Osteoblast (primary cell): ENCODE measurements around the gene CSTPP1. TPM values are rescaled to one million over a fixed set of nuclear protein-coding genes. Genes with fewer than 3 reads are reported as not detected.

ENCODE experiments used
- DNase-seq: peaks from one replicate; pipeline ENCODE4 v3.0.0; 2011; ENCODE audit warnings: low spot score, mixed read lengths; ENCODE audit not compliant: insufficient read length; ENCODE audit errors: missing footprints
- H2AFZ ChIP-seq: 2 replicates; pipeline ENCODE4 v1.6.0; 2011; ENCODE audit warnings: mild to moderate bottlenecking, low read length
- H3K27ac ChIP-seq: 2 replicates; pipeline ENCODE4 v1.5.1; 2011; ENCODE audit warnings: mild to moderate bottlenecking, low read depth, low read length, moderate library complexity
- H3K27me3 ChIP-seq: 2 replicates; pipeline ENCODE4 v1.6.0; 2012; ENCODE audit warnings: mild to moderate bottlenecking, control low read depth, inconsistent platforms, low read length, moderate library complexity; ENCODE audit not compliant: insufficient read depth
- H3K36me3 ChIP-seq: 2 replicates; pipeline ENCODE4 v1.5.1; 2011; ENCODE audit warnings: mild to moderate bottlenecking, low read length, control low read depth, moderate library complexity; ENCODE audit not compliant: insufficient read depth
- H3K4me1 ChIP-seq: 2 replicates; pipeline ENCODE4 v1.5.1; 2011; ENCODE audit warnings: mild to moderate bottlenecking, low read length, control low read depth, moderate library complexity; ENCODE audit not compliant: insufficient read depth
- H3K4me2 ChIP-seq: 2 replicates; pipeline ENCODE4 v1.6.0; 2011; ENCODE audit warnings: mild to moderate bottlenecking, low read length; ENCODE audit not compliant: insufficient read depth
- H3K4me3 ChIP-seq: fragments of 200-600 bp; sonication (generic); 3 replicates; pipeline ENCODE4 v1.5.1; 2012; ENCODE audit warnings: mild to moderate bottlenecking, low read length, inconsistent platforms; ENCODE audit not compliant: insufficient read depth
- H3K79me2 ChIP-seq: 2 replicates; pipeline ENCODE4 v1.6.0; 2012; ENCODE audit warnings: mild to moderate bottlenecking, low read length, control low read depth, inconsistent platforms; ENCODE audit not compliant: insufficient read depth
- H3K9me3 ChIP-seq: 2 replicates; pipeline ENCODE4 v1.5.1; 2011; ENCODE audit warnings: low read depth, low read length, control low read depth
- H4K20me1 ChIP-seq: 2 replicates; pipeline ENCODE4 v1.6.0; 2012; ENCODE audit warnings: mild to moderate bottlenecking, low read length, control low read depth; ENCODE audit not compliant: insufficient read depth
- total RNA-seq: library from RNA; depleted of rRNA; stranded (reverse); fragments of >200 nt; gene quantifications from 2 replicates; pipeline ENCODE4 v1.2.3, GENCODE V29; 2012
- TF ChIP-seq, protein P1 (sequence below): IDR thresholded peaks from 2 replicates; pipeline ENCODE4 v1.5.1; 2011; ENCODE audit warnings: mild to moderate bottlenecking, low read depth, low read length, moderate library complexity; ENCODE audit errors: extremely low read depth

The CSTPP1 gene
- total RNA-seq, 1 donor, result 27.1 TPM

DNA sequence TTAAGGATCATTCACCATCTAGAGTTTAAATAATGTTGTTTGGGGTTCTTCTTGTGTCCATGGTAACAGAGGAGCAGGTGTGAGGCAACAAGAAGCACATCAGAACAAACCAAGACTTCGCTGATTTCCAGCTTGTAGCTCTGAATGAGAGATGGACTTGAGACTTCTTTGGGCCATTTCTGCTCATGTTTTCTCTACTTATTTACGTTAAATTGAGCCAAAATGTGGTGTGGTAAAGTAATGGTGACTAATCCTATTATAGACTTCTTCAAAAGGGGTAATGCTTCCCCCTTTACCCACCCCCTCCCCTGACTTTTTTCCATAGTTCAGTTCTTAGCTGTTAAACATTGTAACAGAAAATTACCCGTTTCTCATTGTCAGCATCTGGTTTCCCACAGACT lies 65.2 kb downstream of the CSTPP1 start:
- TF ChIP-seq, protein P1, sequence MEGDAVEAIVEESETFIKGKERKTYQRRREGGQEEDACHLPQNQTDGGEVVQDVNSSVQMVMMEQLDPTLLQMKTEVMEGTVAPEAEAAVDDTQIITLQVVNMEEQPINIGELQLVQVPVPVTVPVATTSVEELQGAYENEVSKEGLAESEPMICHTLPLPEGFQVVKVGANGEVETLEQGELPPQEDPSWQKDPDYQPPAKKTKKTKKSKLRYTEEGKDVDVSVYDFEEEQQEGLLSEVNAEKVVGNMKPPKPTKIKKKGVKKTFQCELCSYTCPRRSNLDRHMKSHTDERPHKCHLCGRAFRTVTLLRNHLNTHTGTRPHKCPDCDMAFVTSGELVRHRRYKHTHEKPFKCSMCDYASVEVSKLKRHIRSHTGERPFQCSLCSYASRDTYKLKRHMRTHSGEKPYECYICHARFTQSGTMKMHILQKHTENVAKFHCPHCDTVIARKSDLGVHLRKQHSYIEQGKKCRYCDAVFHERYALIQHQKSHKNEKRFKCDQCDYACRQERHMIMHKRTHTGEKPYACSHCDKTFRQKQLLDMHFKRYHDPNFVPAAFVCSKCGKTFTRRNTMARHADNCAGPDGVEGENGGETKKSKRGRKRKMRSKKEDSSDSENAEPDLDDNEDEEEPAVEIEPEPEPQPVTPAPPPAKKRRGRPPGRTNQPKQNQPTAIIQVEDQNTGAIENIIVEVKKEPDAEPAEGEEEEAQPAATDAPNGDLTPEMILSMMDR, result no peak

DNA sequence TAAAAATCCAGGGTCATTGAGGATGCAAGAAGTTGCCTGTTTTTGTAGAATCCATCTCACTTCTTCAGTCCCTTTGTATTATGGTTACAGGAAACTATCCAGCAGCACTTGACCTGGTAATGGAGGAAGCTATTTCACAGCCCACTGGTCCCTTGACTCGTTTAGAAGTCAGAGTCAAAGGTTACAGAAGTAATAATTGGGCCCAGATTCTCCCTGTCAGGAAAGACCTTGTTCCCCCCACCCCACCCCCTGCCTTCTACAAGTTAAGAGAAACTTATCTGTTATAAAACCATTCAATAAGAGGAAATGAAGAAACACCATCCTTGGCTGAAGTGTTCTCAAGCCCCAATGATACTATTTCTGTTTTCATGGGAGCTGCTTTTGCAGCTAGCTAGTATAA lies 65.8 kb downstream of the CSTPP1 start:
- Histone ChIP-seq H3K4me3 (no peak overlapping the region), H3K36me3 (no peaks in the 10 kb centered on the region), H4K20me1 (peaks cover 5% of the 10 kb centered on the region), H3K27ac (no peak overlapping the region), H3K4me1 (peaks cover 26% of the 10 kb centered on the region), H2AFZ (no peak overlapping the region), H3K27me3 (no peaks in the 10 kb centered on the region), H3K9me3 (no peaks in the 10 kb centered on the region), H3K79me2 (no peaks in the 10 kb centered on the region), H3K4me2 (no peak overlapping the region)
- TF ChIP-seq, protein P1, result no peak
- DNase-seq, result no peak

More for the DNA sequence above, 65.2 kb downstream of the CSTPP1 start:
- H3K27ac ChIP-seq, result no peak overlapping the region
- H3K9me3 ChIP-seq, result no peaks in the 10 kb centered on the region
- no peak overlapping the region for H2AFZ ChIP-seq
- H3K79me2 ChIP-seq, result no peaks in the 10 kb centered on the region
- no peak overlapping the region for H3K4me3 ChIP-seq
- H3K4me1 ChIP-seq, result peaks cover 26% of the 10 kb centered on the region
- peaks cover 5% of the 10 kb centered on the region for H4K20me1 ChIP-seq
- H3K27me3 ChIP-seq, result no peaks in the 10 kb centered on the region
- no peak for DNase-seq
- no peaks in the 10 kb centered on the region for H3K36me3 ChIP-seq
- H3K4me2 ChIP-seq, result no peak overlapping the region

DNA sequence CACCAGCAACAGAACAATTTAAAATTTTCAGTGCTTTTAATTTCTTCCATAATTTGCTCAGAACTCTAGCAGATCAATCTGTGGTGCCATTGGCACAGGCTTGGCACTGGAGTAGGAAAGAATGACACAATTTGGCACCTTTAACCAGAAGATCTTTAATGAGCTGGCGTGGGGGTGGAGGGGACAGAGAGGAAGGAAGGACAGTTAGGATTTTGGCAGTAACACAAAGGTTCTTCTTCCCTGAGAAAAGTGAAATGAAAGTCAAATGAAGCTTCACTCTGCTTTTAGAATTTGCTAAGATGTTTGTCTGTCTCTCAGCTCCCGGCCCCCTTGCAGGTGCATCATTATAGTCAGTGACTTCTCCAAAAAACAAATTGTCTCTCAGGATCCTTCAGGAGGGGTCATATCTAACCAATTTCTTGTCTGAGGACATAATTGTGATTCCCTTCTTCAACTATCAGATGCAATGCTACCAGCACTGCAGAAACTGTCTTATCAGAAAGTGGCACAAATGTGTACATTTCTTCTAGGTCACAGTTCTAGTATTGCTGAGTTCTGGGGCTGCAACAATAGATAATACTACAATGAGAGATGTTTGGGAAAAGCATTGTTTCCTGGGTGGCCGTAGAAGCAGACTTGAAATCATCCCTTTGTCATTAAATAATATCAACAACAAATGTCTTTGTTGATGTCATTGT lies 66.8 kb downstream of the CSTPP1 start:
- Histone ChIP-seq H3K27me3 (no peaks in the 10 kb centered on the region), H3K4me1 (peaks cover 26% of the 10 kb centered on the region), H3K4me2 (no peak overlapping the region), H3K4me3 (no peak overlapping the region), H4K20me1 (peaks cover 5% of the 10 kb centered on the region), H3K36me3 (no peaks in the 10 kb centered on the region), H2AFZ (no peak overlapping the region), H3K79me2 (no peaks in the 10 kb centered on the region), H3K9me3 (no peaks in the 10 kb centered on the region), H3K27ac (no peak overlapping the region)
- DNase-seq, result no peak
- TF ChIP-seq, protein P1, result no peak

DNA sequence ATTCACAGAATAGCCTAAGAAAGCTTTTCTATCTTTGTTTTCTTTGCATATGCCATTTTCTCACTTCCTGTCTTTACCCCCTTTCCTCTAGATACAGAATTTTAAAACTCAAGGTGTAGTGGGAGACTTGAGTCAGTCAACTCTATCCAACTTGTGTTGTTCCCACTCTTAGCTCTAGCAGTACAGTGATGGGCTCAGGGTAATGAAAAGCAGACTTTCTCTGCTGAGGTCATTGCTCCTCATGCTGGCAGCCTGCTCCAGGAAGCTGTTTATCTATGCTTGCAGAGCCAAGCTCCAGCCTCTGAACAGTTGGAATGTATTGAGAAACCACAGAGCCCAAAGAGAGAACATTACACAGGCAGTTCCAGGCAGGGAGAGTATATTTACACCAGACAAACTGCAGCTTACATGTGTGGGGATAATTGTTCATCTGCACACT lies 68.1 kb downstream of the CSTPP1 start:
- H3K4me1 ChIP-seq, result peaks cover 26% of the 10 kb centered on the region
- H2AFZ ChIP-seq, result no peak overlapping the region
- H3K36me3 ChIP-seq, result no peaks in the 10 kb centered on the region
- no peaks in the 10 kb centered on the region for H3K9me3 ChIP-seq
- DNase-seq, result peak; percentile 73
- H4K20me1 ChIP-seq, result peaks cover 9% of the 10 kb centered on the region
- no peak overlapping the region for H3K4me3 ChIP-seq
- no peaks in the 10 kb centered on the region for H3K79me2 ChIP-seq
- TF ChIP-seq, protein P1, result no peak
- H3K4me2 ChIP-seq, result peak overlapping the region; percentile 20
- peak overlapping the region; percentile 48 for H3K27ac ChIP-seq
- no peaks in the 10 kb centered on the region for H3K27me3 ChIP-seq
